ENCODE results near the gene RTL1.

GRCh38 chr14:100882991-100883788 is 20.3 kb downstream of the RTL1 start:
- TF ChIP-seq POLR2A (IDR thresholded peaks at IDR 0.05; ENCODE audit: low read length) (no peak), GATA1 (IDR thresholded peaks at IDR 0.05; ENCODE audit: low read depth, low read length) (no peak)

Data from erythroblast (primary cell).